SK-N-MC (cell line): ENCODE results near the gene FAM107B.
A peak's percentile ranks its signal among the peaks of the same experiment; 100 is the strongest.
"Not testable (repeated sequence)": the region's sequence is repeated elsewhere in the genome, so short reads cannot be mapped to it uniquely, and the experiment has no call there.

Experiments used
- DNase-seq: peaks from one replicate; pipeline ENCODE4 v3.0.0-alpha.2; 2011; ENCODE audit warnings: low read depth, low spot score
- H3K27ac ChIP-seq: fragments of 200-600 bp; sonication (generic); 2 replicates; pipeline ENCODE4 v1.5.1; 2016; ENCODE audit warnings: mixed run types
- H3K36me3 ChIP-seq: fragments of 200-600 bp; sonication (generic); 2 replicates; pipeline ENCODE4 v1.6.1; 2017; ENCODE audit warnings: antibody characterized with exemption, low read length, mixed read lengths; ENCODE audit not compliant: insufficient read depth
- H3K4me3 ChIP-seq: fragments of 200-600 bp; sonication (generic); 2 replicates; pipeline ENCODE4 v1.5.1; 2016
- H3K9ac ChIP-seq: fragments of 200-600 bp; sonication (generic); 2 replicates; pipeline ENCODE4 v1.8.0; 2017; ENCODE audit warnings: mixed run types, mixed read lengths; ENCODE audit not compliant: insufficient read length
- H3K9me3 ChIP-seq: fragments of 200-600 bp; sonication (generic); 2 replicates; pipeline ENCODE4 v1.6.1; 2017; ENCODE audit warnings: low read depth, mild to moderate bottlenecking, antibody characterized with exemption, low read length, moderate library complexity, mixed read lengths
- EZH2 ChIP-seq: fragments of 200-600 bp; sonication (generic); IDR thresholded peaks from one replicate; pipeline ENCODE4 v1.6.1; 2017; ENCODE audit warnings: antibody characterized with exemption
- FOXP2 ChIP-seq: optimal IDR thresholded peaks from 2 replicates; pipeline ENCODE3; 2011; ENCODE audit warnings: mild to moderate bottlenecking, moderate library complexity; ENCODE audit not compliant: insufficient read depth; ENCODE audit errors: extremely low read length, control extremely low read depth
- POLR2AphosphoS5 ChIP-seq: IDR thresholded peaks from 2 replicates; pipeline ENCODE4 v1.6.1; 2012; ENCODE audit warnings: mild to moderate bottlenecking, low read depth, low read length, borderline replicate concordance

The FAM107B gene

GRCh38 chr10:14660831-14661230 is 113.9 kb downstream of the FAM107B start:
- no peak for DNase-seq
- H3K9me3 ChIP-seq = no peaks in the 10 kb centered on the region
- no peak for TF ChIP-seq FOXP2
- no peak for TF ChIP-seq POLR2AphosphoS5
- no peak for TF ChIP-seq EZH2
- no peak overlapping the region for H3K9ac ChIP-seq
- no peak overlapping the region for H3K4me3 ChIP-seq
- no peaks in the 10 kb centered on the region for H3K36me3 ChIP-seq
- H3K27ac ChIP-seq = no peak overlapping the region

- TF ChIP-seq EZH2 (no peak), FOXP2 (no peak), POLR2AphosphoS5 (no peak)
- no peak for DNase-seq
- no peak overlapping the region for H3K4me3 ChIP-seq
- no peaks in the 10 kb centered on the region for H3K36me3 ChIP-seq
- no peaks in the 10 kb centered on the region for H3K9me3 ChIP-seq
- H3K9ac ChIP-seq = no peak overlapping the region
- no peak overlapping the region for H3K27ac ChIP-seq
Measured at GRCh38 chr10:14659626-14660196, 115.0 kb downstream of the FAM107B start.

GRCh38 chr10:14659137-14659536 is 115.6 kb downstream of the FAM107B start:
- DNase-seq, H3K27ac ChIP-seq, H3K9me3 ChIP-seq, H3K4me3 ChIP-seq, H3K9ac ChIP-seq, H3K36me3 ChIP-seq: not testable (repeated sequence)

- TF ChIP-seq EZH2 (no peak), POLR2AphosphoS5 (no peak), FOXP2 (no peak)
- Histone ChIP-seq H3K9me3 (no peaks in the 10 kb centered on the region), H3K36me3 (no peaks in the 10 kb centered on the region), H3K4me3 (no peak overlapping the region), H3K9ac (no peak overlapping the region), H3K27ac (no peak overlapping the region)
- no peak for DNase-seq
Measured at GRCh38 chr10:14658331-14659127, 116.2 kb downstream of the FAM107B start.

- no peaks in the 10 kb centered on the region for H3K36me3 ChIP-seq
- TF ChIP-seq EZH2 (no peak), FOXP2 (no peak), POLR2AphosphoS5 (no peak)
- no peak overlapping the region for H3K4me3 ChIP-seq
- H3K9ac ChIP-seq = no peak overlapping the region
- DNase-seq = no peak
- H3K9me3 ChIP-seq = no peaks in the 10 kb centered on the region
- H3K27ac ChIP-seq = no peak overlapping the region
Measured at GRCh38 chr10:14656052-14656730, 118.5 kb downstream of the FAM107B start.

- Histone ChIP-seq H3K9ac (no peak overlapping the region), H3K27ac (no peak overlapping the region), H3K9me3 (no peaks in the 10 kb centered on the region), H3K4me3 (no peak overlapping the region), H3K36me3 (no peaks in the 10 kb centered on the region)
- no peak for DNase-seq
- TF ChIP-seq FOXP2 = no peak
Measured at GRCh38 chr10:14654821-14655382, 119.8 kb downstream of the FAM107B start.

GRCh38 chr10:14653271-14654161 is 121.2 kb downstream of the FAM107B start:
- TF ChIP-seq EZH2 (no peak), FOXP2 (no peak), POLR2AphosphoS5 (no peak)
- peak overlapping the region; percentile 54 for H3K4me3 ChIP-seq
- peak overlapping the region; percentile 76 for H3K27ac ChIP-seq

GRCh38 chr10:14652816-14653215 is 121.9 kb downstream of the FAM107B start:
- Histone ChIP-seq H3K4me3 (no peak overlapping the region), H3K9me3 (no peaks in the 10 kb centered on the region), H3K27ac (peak overlapping the region; percentile 76; the same call in 1 of the 2 replicates), H3K36me3 (no peaks in the 10 kb centered on the region), H3K9ac (no peak overlapping the region)
- no peak for DNase-seq
- no peak for TF ChIP-seq EZH2
- no peak for TF ChIP-seq FOXP2
- TF ChIP-seq POLR2AphosphoS5 = no peak

More at GRCh38 chr10:14653271-14654161, 121.2 kb downstream of the FAM107B start:
- H3K9ac ChIP-seq = no peak overlapping the region
- no peaks in the 10 kb centered on the region for H3K36me3 ChIP-seq
- DNase-seq = peak; percentile 24
- no peaks in the 10 kb centered on the region for H3K9me3 ChIP-seq
